Stimulated activated CD4-positive, alpha-beta T cell treated with anti-CD3 and anti-CD28 coated beads, Interleukin-15, amount 100 ng/mL, for 1 hour (primary cell): ENCODE measurements around the gene SETBP1.

Experiments used
- DNase-seq, 2 donors: peaks; one replicate each; pipeline ENCODE4 v3.0.0-alpha.2; 2020; ENCODE audit warnings: low read depth in 1 of 2, low spot score in 1 of 2

The SETBP1 gene

GRCh38 chr18:44924785-44925499, 244.3 kb downstream of the SETBP1 start:
- no peak for DNase-seq

- no peak for DNase-seq
Observed at GRCh38 chr18:44927127-44927849, 246.6 kb downstream of the SETBP1 start.

- no peak for DNase-seq
Observed at GRCh38 chr18:44934901-44935300, 254.2 kb downstream of the SETBP1 start.

GRCh38 chr18:44935455-44935854, 254.8 kb downstream of the SETBP1 start:
- DNase-seq = no peak

GRCh38 chr18:44936485-44936884, 255.8 kb downstream of the SETBP1 start:
- no peak for DNase-seq

GRCh38 chr18:44937960-44938719, 257.5 kb downstream of the SETBP1 start:
- DNase-seq = no peak

- no peak for DNase-seq
Observed at GRCh38 chr18:44938720-44939665, 258.3 kb downstream of the SETBP1 start.

- DNase-seq = no peak
Observed at GRCh38 chr18:44941516-44941915, 260.8 kb downstream of the SETBP1 start.

GRCh38 chr18:44942073-44942472, 261.4 kb downstream of the SETBP1 start:
- no peak for DNase-seq

- no peak for DNase-seq
Observed at GRCh38 chr18:44943311-44943881, 262.7 kb downstream of the SETBP1 start.

GRCh38 chr18:44944461-44944860, 263.8 kb downstream of the SETBP1 start:
- no peak for DNase-seq

GRCh38 chr18:44945888-44946401, 265.3 kb downstream of the SETBP1 start:
- no peak for DNase-seq

GRCh38 chr18:44946529-44947113, 265.9 kb downstream of the SETBP1 start:
- no peak for DNase-seq

- DNase-seq = no peak
Observed at GRCh38 chr18:44949967-44950366, 269.3 kb downstream of the SETBP1 start.

GRCh38 chr18:44950685-44951195, 270.1 kb downstream of the SETBP1 start:
- DNase-seq = no peak

GRCh38 chr18:44951748-44952147, 271.1 kb downstream of the SETBP1 start:
- DNase-seq = no peak

- DNase-seq = no peak
Observed at GRCh38 chr18:44954257-44954656, 273.6 kb downstream of the SETBP1 start.

GRCh38 chr18:44955825-44956224, 275.1 kb downstream of the SETBP1 start:
- no peak for DNase-seq

GRCh38 chr18:44957025-44957424, 276.3 kb downstream of the SETBP1 start:
- DNase-seq = no peak

GRCh38 chr18:44957461-44957860, 276.8 kb downstream of the SETBP1 start:
- DNase-seq = no peak
